Measurements from ENCODE around the gene ATP5MG.

DNA sequence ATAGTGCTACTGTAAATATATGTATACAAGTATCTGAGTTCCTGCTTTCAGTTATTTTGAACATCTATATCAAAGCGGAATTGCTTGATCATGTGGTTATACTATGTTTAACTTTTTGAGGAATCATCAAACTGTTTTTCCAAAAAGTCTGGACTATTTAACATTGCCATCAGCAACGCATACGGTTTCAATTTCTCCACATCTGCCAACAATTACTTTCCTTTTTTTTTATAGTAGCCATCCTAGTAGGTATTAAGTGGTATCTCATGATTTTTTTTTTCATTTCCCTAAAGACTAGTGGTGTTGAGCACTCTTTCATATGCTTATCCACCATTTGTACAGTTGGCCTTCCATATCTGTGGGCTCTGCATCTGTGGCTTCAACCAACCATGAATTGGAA lies 43.3 kb upstream of the ATP5MG start:
- TF ChIP-seq, protein P1, sequence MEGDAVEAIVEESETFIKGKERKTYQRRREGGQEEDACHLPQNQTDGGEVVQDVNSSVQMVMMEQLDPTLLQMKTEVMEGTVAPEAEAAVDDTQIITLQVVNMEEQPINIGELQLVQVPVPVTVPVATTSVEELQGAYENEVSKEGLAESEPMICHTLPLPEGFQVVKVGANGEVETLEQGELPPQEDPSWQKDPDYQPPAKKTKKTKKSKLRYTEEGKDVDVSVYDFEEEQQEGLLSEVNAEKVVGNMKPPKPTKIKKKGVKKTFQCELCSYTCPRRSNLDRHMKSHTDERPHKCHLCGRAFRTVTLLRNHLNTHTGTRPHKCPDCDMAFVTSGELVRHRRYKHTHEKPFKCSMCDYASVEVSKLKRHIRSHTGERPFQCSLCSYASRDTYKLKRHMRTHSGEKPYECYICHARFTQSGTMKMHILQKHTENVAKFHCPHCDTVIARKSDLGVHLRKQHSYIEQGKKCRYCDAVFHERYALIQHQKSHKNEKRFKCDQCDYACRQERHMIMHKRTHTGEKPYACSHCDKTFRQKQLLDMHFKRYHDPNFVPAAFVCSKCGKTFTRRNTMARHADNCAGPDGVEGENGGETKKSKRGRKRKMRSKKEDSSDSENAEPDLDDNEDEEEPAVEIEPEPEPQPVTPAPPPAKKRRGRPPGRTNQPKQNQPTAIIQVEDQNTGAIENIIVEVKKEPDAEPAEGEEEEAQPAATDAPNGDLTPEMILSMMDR (optimal IDR thresholded peaks at IDR 0.05 in 1 of 3, IDR thresholded peaks at IDR 0.05 in 1 of 3, conservative IDR thresholded peaks at IDR 0.05 in 1 of 3; ENCODE audit: extremely low read depth in 1 of 3, insufficient read depth in 2 of 3, low read length in 3 of 3), result no peak
- no peak for TF ChIP-seq EZH2 (IDR thresholded peaks at IDR 0.05; ENCODE audit: low read length)
